ENCODE results near the gene RHOB.

- TF ChIP-seq POLR2A (IDR thresholded peaks at IDR 0.05; ENCODE audit: extremely low read depth, insufficient read length) (no peak), CTCF (IDR thresholded peaks at IDR 0.05; ENCODE audit: low read depth, low read length) (no peak), MAX (IDR thresholded peaks at IDR 0.05; ENCODE audit: low read depth, low read length) (no peak), MYC (IDR thresholded peaks at IDR 0.05; ENCODE audit: low read depth, low read length) (no peak)
Measured at GRCh38 chr2:20410556-20411277, 36.2 kb upstream of the RHOB start.
